OCI-LY1 (cell line): ENCODE measurements around the gene PDGFD.

Experiments used
- EZH2 ChIP-seq: fragments of 200-600 bp; sonication (generic), shearing (Covaris generic); IDR thresholded peaks from 2 replicates; pipeline ENCODE4 v1.8.0; 2017; ENCODE audit warnings: borderline replicate concordance, mixed run types, mild to moderate bottlenecking, antibody characterized with exemption, low read length, moderate library complexity, mixed read lengths
- TF ChIP-seq, protein P1 (sequence below): fragments of 200-600 bp; sonication (generic), shearing (Covaris generic); IDR thresholded peaks from 2 replicates; pipeline ENCODE4 v1.5.1; 2017; ENCODE audit warnings: mild to moderate bottlenecking, antibody characterized with exemption, low read length, moderate library complexity, mixed read lengths

DNA sequence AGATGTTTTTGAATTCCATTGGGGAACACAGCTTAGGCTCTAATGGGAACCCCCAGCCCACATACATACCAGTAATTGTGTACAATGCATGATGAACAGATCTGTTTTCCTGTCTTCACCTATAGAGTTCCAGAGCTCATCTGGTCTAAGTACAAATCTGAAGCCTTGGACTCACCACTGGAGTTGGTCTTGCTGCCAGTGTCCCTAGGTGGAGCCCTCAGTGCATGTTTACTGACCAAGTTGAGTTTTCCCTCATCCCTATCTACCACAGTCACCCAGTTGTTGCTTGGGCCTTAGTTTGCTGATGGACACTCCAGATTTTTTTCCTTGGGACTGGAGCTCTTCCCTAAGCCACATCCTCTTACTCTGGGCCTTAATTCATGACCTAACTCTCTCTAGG is 286.7 kb downstream of the PDGFD start:
- TF ChIP-seq, protein P1, sequence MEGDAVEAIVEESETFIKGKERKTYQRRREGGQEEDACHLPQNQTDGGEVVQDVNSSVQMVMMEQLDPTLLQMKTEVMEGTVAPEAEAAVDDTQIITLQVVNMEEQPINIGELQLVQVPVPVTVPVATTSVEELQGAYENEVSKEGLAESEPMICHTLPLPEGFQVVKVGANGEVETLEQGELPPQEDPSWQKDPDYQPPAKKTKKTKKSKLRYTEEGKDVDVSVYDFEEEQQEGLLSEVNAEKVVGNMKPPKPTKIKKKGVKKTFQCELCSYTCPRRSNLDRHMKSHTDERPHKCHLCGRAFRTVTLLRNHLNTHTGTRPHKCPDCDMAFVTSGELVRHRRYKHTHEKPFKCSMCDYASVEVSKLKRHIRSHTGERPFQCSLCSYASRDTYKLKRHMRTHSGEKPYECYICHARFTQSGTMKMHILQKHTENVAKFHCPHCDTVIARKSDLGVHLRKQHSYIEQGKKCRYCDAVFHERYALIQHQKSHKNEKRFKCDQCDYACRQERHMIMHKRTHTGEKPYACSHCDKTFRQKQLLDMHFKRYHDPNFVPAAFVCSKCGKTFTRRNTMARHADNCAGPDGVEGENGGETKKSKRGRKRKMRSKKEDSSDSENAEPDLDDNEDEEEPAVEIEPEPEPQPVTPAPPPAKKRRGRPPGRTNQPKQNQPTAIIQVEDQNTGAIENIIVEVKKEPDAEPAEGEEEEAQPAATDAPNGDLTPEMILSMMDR: no peak
- no peak for TF ChIP-seq EZH2
